ENCODE measurements around the gene ACSL3. TPM values are rescaled to one million over a fixed set of nuclear protein-coding genes. Genes with fewer than 3 reads are reported as not detected.

The ACSL3 gene
- total RNA-seq, 1 donor from 2014 or later: 41.2 TPM

DNA sequence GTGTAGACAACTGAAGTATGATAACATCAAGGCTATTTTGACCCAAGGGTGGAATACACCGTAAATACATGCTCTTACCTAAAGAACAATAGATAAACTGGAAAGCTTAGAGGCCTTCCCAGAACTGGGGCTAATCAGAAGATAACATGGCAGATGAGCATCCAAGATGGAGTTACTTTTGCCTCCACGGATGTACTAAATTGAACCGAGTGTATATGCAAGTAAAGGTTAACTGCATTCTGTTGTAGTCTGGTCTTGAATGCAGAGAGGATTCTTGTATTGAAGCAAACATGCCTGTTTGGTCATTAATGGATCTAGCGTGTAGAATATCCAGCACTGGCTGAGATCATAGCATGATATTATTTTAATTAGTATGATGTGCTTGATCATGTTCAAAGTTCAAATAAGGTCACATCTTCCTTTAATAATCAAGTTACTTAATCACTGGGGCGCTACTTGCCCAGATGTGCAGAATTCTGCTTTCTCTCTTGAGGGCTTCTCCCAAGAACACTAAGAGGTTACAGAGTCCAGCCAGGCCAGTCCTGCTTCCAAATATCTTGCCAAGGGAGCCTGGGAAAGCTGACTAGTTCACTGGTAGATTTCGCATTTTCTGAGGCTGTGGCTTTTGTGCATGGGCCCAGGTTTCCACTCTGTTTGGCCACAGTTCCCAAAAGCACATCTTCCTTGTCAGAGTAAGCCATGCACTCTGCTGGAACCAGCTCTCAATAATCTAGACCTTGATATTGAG, 37.5 kb upstream of the ACSL3 start:
- Mint-ChIP-seq H3K4me1 (no peaks in the 10 kb centered on the region), H3K9me3 (no peaks in the 10 kb centered on the region), H3K27me3 (peaks cover 18% of the 10 kb centered on the region), H3K36me3 (ENCODE audit: low read depth) (no peaks in the 10 kb centered on the region), H3K4me3 (no peak overlapping the region), H3K27ac (no peak overlapping the region)
- intact Hi-C loops (cut with micrococcal nuclease): no loop called here
- ChIA-PET CTCF (no interaction called here), POLR2A (no interaction called here)
- TF ChIP-seq, protein P1, sequence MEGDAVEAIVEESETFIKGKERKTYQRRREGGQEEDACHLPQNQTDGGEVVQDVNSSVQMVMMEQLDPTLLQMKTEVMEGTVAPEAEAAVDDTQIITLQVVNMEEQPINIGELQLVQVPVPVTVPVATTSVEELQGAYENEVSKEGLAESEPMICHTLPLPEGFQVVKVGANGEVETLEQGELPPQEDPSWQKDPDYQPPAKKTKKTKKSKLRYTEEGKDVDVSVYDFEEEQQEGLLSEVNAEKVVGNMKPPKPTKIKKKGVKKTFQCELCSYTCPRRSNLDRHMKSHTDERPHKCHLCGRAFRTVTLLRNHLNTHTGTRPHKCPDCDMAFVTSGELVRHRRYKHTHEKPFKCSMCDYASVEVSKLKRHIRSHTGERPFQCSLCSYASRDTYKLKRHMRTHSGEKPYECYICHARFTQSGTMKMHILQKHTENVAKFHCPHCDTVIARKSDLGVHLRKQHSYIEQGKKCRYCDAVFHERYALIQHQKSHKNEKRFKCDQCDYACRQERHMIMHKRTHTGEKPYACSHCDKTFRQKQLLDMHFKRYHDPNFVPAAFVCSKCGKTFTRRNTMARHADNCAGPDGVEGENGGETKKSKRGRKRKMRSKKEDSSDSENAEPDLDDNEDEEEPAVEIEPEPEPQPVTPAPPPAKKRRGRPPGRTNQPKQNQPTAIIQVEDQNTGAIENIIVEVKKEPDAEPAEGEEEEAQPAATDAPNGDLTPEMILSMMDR (IDR thresholded peaks at IDR 0.05): no peak
- ATAC-seq (ENCODE audit: low read depth) (no peak), DNase-seq (no peak)

DNA sequence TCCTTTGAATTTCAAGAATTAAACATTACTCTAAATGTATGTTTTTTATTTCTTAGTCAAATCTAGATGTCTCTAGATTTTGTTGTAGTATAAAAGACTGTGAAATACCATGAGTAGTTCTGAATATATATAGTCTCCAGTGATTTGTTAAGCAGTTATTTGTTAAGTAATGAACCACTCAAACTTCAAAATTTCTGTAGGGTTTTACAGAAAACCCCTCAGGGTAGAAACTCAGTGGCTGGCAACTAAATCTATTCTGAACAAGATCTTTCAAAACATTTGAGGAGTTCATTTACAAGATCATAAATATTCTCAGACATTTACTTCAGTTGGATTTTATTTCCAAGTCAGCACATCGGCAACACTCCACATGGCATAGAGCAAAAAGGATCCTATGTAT, 35.8 kb upstream of the ACSL3 start:
- POLR2A ChIA-PET: no interaction called here
- H3K36me3 Mint-ChIP-seq (ENCODE audit: low read depth): no peaks in the 10 kb centered on the region
- CTCF ChIA-PET: no interaction called here
- ATAC-seq (ENCODE audit: low read depth): no peak
- no peak overlapping the region for H3K4me3 Mint-ChIP-seq
- H3K27me3 Mint-ChIP-seq: peaks cover 14% of the 10 kb centered on the region
- DNase-seq: no peak
- no peaks in the 10 kb centered on the region for H3K9me3 Mint-ChIP-seq
- intact Hi-C loops (cut with micrococcal nuclease): no loop called here
- TF ChIP-seq, protein P1 (IDR thresholded peaks at IDR 0.05): no peak
- no peaks in the 10 kb centered on the region for H3K4me1 Mint-ChIP-seq
- no peak overlapping the region for H3K27ac Mint-ChIP-seq

DNA sequence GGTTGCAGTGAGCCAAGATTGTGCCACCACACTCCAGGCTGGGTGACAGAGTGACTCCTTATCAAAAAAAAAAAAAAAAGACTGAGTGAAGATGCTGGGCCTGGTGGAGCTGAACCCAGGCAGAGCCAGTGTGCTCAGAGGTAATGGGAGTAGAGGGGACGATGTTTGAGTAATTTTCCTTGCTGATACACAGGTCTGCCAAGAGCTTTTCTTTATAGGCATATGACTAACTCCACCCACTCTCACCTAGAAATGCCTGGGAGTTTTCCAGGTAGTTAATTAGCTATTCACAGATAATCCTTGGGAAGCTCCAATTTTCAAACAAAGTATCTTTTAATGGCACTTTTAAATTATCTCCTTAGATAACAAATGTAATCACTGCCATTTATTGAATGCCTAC, 33.4 kb upstream of the ACSL3 start:
- Mint-ChIP-seq H3K27ac (no peak overlapping the region), H3K27me3 (peaks cover 19% of the 10 kb centered on the region), H3K4me3 (no peak overlapping the region), H3K4me1 (no peaks in the 10 kb centered on the region), H3K9me3 (no peaks in the 10 kb centered on the region), H3K36me3 (ENCODE audit: low read depth) (no peaks in the 10 kb centered on the region)
- intact Hi-C loops (cut with micrococcal nuclease): no loop called here
- DNase-seq (no peak), ATAC-seq (ENCODE audit: low read depth) (no peak)
- TF ChIP-seq, protein P1 (IDR thresholded peaks at IDR 0.05): no peak
- CTCF ChIA-PET: no interaction called here
- POLR2A ChIA-PET: no interaction called here

DNA sequence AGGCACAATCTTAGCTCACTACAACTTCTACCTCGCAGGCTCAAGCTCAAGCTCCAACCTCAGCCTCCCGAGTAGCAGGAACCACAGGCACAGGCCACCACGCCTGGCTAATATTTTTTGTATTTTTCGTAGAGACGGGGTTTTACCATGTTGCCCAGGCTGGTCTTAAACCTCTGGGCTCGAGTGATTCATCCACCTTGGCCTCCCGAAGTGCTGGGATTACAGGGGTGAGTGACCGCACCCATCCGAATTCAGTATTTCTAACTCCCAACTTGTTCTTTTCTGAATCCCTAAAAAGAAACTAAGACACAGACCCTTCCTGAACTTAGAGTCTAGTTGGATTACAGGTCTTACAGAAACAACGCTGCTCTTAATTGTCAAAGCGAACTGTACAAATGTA, 32.3 kb upstream of the ACSL3 start:
- TF ChIP-seq, protein P1 (IDR thresholded peaks at IDR 0.05): no peak
- POLR2A ChIA-PET: no interaction called here

DNA sequence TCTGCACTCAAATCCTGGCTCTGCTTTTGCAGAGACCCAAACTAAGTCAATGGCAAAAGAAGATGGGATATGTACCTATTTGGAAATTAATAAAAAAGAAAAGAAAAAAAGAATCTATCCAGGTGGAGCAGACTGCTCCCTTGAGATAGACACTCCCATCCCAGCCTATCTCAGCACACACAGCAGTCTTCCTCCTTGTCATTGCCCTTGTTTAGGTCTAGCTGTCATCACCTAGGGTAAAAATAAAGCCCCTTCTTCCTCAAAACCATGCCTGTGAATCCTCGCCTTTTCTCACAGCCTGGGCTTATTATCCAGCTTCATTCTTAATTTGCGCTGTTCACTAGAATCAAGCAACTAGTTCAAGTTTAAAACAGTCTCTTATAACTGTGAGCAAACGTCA, 30.7 kb upstream of the ACSL3 start:
- ATAC-seq (ENCODE audit: low read depth) (no peak), DNase-seq (no peak)
- H3K4me1 Mint-ChIP-seq: no peaks in the 10 kb centered on the region
- H3K27ac Mint-ChIP-seq: no peak overlapping the region
- no peak overlapping the region for H3K4me3 Mint-ChIP-seq
- H3K36me3 Mint-ChIP-seq (ENCODE audit: low read depth): no peaks in the 10 kb centered on the region
- H3K9me3 Mint-ChIP-seq: no peaks in the 10 kb centered on the region
- ChIA-PET POLR2A (no interaction called here), CTCF (no interaction called here)
- TF ChIP-seq, protein P1 (IDR thresholded peaks at IDR 0.05): no peak
- intact Hi-C loops (cut with micrococcal nuclease): no loop called here
- H3K27me3 Mint-ChIP-seq: peaks cover 10% of the 10 kb centered on the region

More for the DNA sequence above, 32.3 kb upstream of the ACSL3 start:
- H3K9me3 Mint-ChIP-seq: no peaks in the 10 kb centered on the region
- H3K27ac Mint-ChIP-seq: no peak overlapping the region
- CTCF ChIA-PET: no interaction called here
- H3K4me3 Mint-ChIP-seq: no peak overlapping the region
- H3K4me1 Mint-ChIP-seq: no peaks in the 10 kb centered on the region
- H3K36me3 Mint-ChIP-seq (ENCODE audit: low read depth): no peaks in the 10 kb centered on the region
- H3K27me3 Mint-ChIP-seq: peaks cover 15% of the 10 kb centered on the region
- intact Hi-C loops (cut with micrococcal nuclease): no loop called here
- DNase-seq (no peak), ATAC-seq (ENCODE audit: low read depth) (no peak)
